ENCODE measurements around the gene ATP13A4. TPM values are rescaled to one million over a fixed set of nuclear protein-coding genes. Genes with fewer than 3 reads are reported as not detected.
A peak's percentile ranks its signal among the peaks of the same experiment; 100 is the strongest.

Gene ATP13A4
- polyA plus RNA-seq, 3 donors: 0.08 to 0.21 (median 0.19) TPM

DNA sequence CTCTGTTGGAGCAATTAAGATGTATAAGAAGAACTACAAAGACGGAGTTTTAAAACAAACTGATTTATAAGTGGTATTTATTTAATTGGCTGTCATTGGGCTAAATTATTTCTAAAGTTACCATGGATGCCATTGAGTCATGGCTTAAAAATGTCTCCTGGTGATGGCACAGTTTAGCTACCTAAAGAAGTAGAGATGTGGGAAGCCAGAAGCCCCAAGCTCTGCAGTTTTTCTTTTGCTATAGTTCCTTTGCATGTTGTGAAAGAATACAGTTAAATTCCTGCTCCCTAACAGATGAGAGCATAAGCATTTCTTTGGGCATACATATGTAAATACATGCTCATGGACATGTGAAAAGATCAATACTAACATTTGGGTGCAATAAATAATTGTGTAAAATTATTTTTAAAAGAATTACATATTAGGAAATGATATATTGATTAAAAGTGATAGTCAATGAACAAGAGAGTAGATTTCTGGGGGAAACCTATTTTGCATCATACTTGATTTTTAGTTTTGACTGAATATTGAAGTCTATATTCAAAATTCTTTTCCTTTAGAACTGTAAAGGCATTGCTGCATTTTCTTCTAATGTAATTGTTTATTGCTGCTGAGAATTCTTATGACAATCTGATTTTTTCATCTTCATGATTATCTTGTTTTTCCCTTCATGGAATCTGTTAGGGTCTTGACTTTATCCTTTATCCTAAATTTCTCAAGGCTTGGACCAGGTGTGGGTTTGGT lies 40.4 kb upstream of the ATP13A4 start:
- Histone ChIP-seq H3K4me2 (replicated peaks; ENCODE audit: extremely low read depth, low read length, poor library complexity, severe bottlenecking) (no peak overlapping the region), H3K9ac (ENCODE audit: insufficient read depth, low read length, poor library complexity, severe bottlenecking) (no peak overlapping the region), H3K4me1 (ENCODE audit: control insufficient read depth in 1 of 2, insufficient read depth in 2 of 2, low read length in 2 of 2) (peaks cover 16 to 31% of the 10 kb centered on the region in 2 donors), H2AFZ (ENCODE audit: insufficient read depth, low read depth, low read length, poor library complexity, severe bottlenecking) (no peak overlapping the region), H3K4me3 (replicated peaks in 1 of 3; ENCODE audit: low read depth in 2 of 3, low read length in 3 of 3) (no peak overlapping the region), H3K9me3 (replicated peaks in 1 of 2; ENCODE audit: control insufficient read depth in 1 of 2, insufficient read depth in 1 of 2, low read length in 2 of 2) (no peaks in the 10 kb centered on the region), H3K36me3 (replicated peaks in 1 of 2; ENCODE audit: control insufficient read depth in 1 of 2, insufficient read depth in 2 of 2, low read length in 2 of 2) (peaks cover 6 to 38% of the 10 kb centered on the region in 2 donors), H4K20me1 (ENCODE audit: insufficient read depth, low read length) (peaks cover 42% of the 10 kb centered on the region), H3K27ac (ENCODE audit: low read depth in 1 of 2, low read length in 2 of 2) (no peak overlapping the region), H3K27me3 (ENCODE audit: control insufficient read depth in 2 of 2, insufficient read depth in 2 of 2, low read length in 2 of 2) (no peaks in the 10 kb centered on the region), H3K79me2 (ENCODE audit: insufficient read depth, low read length) (peaks cover 69% of the 10 kb centered on the region)
- intact Hi-C loops (cut with micrococcal nuclease): no loop called here
- Mint-ChIP-seq H3K4me1 (peaks cover 43% of the 10 kb centered on the region), H3K9me3 (no peaks in the 10 kb centered on the region), H3K4me3 (no peak overlapping the region), H3K27ac (peak overlapping the region in 1 of 7 donors; percentile 0), H3K27me3 (ENCODE audit: low read depth in 3 of 3) (peaks cover 0 to 1% (median under 1%) of the 10 kb centered on the region in 3 donors), H3K36me3 (peaks cover 25 to 44% of the 10 kb centered on the region in 2 donors)
- no peak for DNase-seq
- no CpG with 5 or more reads among the region's 1 CpG for WGBS (ENCODE audit: insufficient coverage)
- TF ChIP-seq, protein P1, sequence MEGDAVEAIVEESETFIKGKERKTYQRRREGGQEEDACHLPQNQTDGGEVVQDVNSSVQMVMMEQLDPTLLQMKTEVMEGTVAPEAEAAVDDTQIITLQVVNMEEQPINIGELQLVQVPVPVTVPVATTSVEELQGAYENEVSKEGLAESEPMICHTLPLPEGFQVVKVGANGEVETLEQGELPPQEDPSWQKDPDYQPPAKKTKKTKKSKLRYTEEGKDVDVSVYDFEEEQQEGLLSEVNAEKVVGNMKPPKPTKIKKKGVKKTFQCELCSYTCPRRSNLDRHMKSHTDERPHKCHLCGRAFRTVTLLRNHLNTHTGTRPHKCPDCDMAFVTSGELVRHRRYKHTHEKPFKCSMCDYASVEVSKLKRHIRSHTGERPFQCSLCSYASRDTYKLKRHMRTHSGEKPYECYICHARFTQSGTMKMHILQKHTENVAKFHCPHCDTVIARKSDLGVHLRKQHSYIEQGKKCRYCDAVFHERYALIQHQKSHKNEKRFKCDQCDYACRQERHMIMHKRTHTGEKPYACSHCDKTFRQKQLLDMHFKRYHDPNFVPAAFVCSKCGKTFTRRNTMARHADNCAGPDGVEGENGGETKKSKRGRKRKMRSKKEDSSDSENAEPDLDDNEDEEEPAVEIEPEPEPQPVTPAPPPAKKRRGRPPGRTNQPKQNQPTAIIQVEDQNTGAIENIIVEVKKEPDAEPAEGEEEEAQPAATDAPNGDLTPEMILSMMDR (IDR thresholded peaks at IDR 0.05): no peak

DNA sequence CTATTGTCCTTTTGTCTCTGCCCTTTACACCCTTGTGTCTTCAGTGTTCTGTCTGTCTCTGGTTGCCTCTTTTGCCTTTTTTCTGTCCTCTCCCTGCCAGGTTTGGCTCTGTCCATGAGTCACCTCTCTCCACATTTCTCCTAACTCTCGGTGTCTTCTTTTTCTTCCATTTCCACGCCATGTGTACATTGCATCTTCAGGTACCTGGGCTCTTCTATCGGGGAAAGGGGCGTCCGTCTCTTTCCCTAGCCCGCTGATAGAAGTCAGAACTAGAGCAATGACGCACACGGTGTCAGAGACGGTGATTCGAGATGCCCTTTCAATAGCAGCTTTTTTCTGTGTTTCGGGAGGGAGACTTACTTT lies 39.0 kb upstream of the ATP13A4 start:
- peaks cover 16 to 31% of the 10 kb centered on the region in 2 donors for H3K36me3 Mint-ChIP-seq
- H3K4me3 Mint-ChIP-seq: peak overlapping the region; percentile 86 to 99
- H3K79me2 ChIP-seq (ENCODE audit: insufficient read depth, low read length): peaks cover 55% of the 10 kb centered on the region
- peak overlapping the region; percentile 91 to 96 (median 95) for H3K27ac Mint-ChIP-seq
- peaks cover 4 to 23% of the 10 kb centered on the region in 2 donors for H3K36me3 ChIP-seq (replicated peaks in 1 of 2; ENCODE audit: control insufficient read depth in 1 of 2, insufficient read depth in 2 of 2, low read length in 2 of 2)
- H3K27ac ChIP-seq (ENCODE audit: low read depth in 1 of 2, low read length in 2 of 2): peak overlapping the region; percentile 76 to 96
- H3K27me3 Mint-ChIP-seq (ENCODE audit: low read depth in 3 of 3): peaks cover 0 to 2% (median 1%) of the 10 kb centered on the region in 3 donors
- intact Hi-C loops (cut with micrococcal nuclease): no loop called here
- H3K4me1 Mint-ChIP-seq: peaks cover 48% of the 10 kb centered on the region
- 0% methylated on average over 6 of the region's 11 CpGs for WGBS (ENCODE audit: insufficient coverage)
- H3K9ac ChIP-seq (ENCODE audit: insufficient read depth, low read length, poor library complexity, severe bottlenecking): peak overlapping the region; percentile 96
- H4K20me1 ChIP-seq (ENCODE audit: insufficient read depth, low read length): peaks cover 27% of the 10 kb centered on the region
- H3K4me1 ChIP-seq (ENCODE audit: control insufficient read depth in 1 of 2, insufficient read depth in 2 of 2, low read length in 2 of 2): peaks cover 22 to 45% of the 10 kb centered on the region in 2 donors
- DNase-seq: peak; percentile 2 to 21 (median 11)
- no peaks in the 10 kb centered on the region for H3K27me3 ChIP-seq (ENCODE audit: control insufficient read depth in 2 of 2, insufficient read depth in 2 of 2, low read length in 2 of 2)
- peak overlapping the region; percentile 75 for H3K4me2 ChIP-seq (replicated peaks; ENCODE audit: extremely low read depth, low read length, poor library complexity, severe bottlenecking)
- no peaks in the 10 kb centered on the region for H3K9me3 ChIP-seq (replicated peaks in 1 of 2; ENCODE audit: control insufficient read depth in 1 of 2, insufficient read depth in 1 of 2, low read length in 2 of 2)
- no peaks in the 10 kb centered on the region for H3K9me3 Mint-ChIP-seq
- peak overlapping the region; percentile 92 for H2AFZ ChIP-seq (ENCODE audit: insufficient read depth, low read depth, low read length, poor library complexity, severe bottlenecking)
- peak overlapping the region; percentile 75 to 95 (median 88) for H3K4me3 ChIP-seq (replicated peaks in 1 of 3; ENCODE audit: low read depth in 2 of 3, low read length in 3 of 3)
- TF ChIP-seq, protein P1 (IDR thresholded peaks at IDR 0.05): no peak

All from CD14-positive monocyte (primary cell).